Islet precursor cell (in vitro differentiated cells): ENCODE results near the gene PRPSAP1.

Experiments
- DNase-seq: peaks from one replicate; pipeline ENCODE4 v3.0.0-alpha.2; 2018

The PRPSAP1 gene

DNA sequence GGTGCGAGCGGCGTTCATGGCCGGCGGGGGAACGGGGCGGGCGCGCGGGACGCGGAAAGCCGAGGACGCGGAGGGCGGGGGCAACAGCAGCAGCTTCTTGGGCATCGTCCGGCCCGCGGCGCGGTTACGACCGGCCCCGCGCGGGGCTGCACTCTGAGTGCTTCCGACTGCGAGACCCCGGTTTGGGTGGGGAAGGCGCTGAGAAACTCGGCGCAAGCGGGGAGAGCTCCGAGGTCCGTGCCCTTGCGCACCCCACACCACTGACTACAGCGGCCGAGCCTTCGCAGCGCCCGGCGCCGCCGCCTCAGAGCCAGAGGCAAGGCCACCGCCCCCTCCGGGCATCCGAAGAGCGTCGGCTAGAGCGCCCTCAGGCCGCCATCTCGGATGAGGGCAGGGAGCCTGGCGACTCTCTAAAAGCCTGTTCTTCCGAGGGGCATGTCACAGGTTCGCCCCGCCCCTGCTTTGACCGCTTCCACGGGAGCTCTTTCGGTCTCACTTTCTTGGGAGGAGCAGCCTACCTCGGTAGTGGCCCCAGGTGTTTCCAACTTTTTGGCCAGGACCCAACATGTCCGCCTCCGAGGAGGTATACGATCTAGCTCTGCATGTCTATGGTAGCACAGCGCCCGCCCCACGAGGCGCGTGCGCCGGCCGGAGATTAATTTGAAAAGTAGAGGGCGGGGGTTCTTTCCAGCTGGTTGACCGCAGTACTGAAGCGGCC, at the start of gene PRPSAP1:
Gene PRPSAP1 (minus strand): TSS at position 318 of the 718 bp plus-strand sequence. CDS start 213 bp downstream, at position 105.
- peak; percentile 96 for DNase-seq

- DNase-seq = peak; percentile 50
Measured at GRCh38 chr17:76402711-76403110, 49.0 kb upstream of the PRPSAP1 start.

- no peak for DNase-seq
Measured at GRCh38 chr17:76399175-76400172, 45.8 kb upstream of the PRPSAP1 start.

- no peak for DNase-seq
Measured at GRCh38 chr17:76398523-76399174, 44.9 kb upstream of the PRPSAP1 start.

GRCh38 chr17:76397687-76398522, 44.2 kb upstream of the PRPSAP1 start:
- DNase-seq = peak; percentile 97

GRCh38 chr17:76397184-76397583, 43.5 kb upstream of the PRPSAP1 start:
- DNase-seq = no peak

DNA sequence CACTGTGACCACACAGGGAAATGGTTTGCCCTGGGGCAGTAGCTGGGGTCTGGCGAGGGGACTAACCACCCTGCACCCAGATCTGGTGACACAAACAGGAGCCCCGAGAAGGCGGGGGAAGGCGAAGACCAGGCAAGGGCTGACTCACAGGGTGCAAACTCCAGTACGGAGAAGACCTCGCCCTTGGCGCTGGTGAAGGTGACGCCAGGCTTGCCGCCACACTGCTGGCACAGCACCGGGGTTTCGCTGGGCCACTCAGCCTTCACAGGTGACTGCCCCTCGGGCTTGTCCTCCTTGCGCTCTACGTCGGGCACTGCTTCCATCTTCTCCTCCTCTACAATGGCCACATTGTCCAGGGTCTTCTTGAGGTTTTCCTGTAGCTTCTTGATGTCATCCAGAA, 42.3 kb upstream of the PRPSAP1 start:
- DNase-seq = no peak

- peak; percentile 86 for DNase-seq
Measured at GRCh38 chr17:76394166-76394565, 40.5 kb upstream of the PRPSAP1 start.

GRCh38 chr17:76391200-76391715, 37.5 kb upstream of the PRPSAP1 start:
- DNase-seq = no peak

GRCh38 chr17:76390003-76390421, 36.3 kb upstream of the PRPSAP1 start:
- peak; percentile 81 for DNase-seq

DNA sequence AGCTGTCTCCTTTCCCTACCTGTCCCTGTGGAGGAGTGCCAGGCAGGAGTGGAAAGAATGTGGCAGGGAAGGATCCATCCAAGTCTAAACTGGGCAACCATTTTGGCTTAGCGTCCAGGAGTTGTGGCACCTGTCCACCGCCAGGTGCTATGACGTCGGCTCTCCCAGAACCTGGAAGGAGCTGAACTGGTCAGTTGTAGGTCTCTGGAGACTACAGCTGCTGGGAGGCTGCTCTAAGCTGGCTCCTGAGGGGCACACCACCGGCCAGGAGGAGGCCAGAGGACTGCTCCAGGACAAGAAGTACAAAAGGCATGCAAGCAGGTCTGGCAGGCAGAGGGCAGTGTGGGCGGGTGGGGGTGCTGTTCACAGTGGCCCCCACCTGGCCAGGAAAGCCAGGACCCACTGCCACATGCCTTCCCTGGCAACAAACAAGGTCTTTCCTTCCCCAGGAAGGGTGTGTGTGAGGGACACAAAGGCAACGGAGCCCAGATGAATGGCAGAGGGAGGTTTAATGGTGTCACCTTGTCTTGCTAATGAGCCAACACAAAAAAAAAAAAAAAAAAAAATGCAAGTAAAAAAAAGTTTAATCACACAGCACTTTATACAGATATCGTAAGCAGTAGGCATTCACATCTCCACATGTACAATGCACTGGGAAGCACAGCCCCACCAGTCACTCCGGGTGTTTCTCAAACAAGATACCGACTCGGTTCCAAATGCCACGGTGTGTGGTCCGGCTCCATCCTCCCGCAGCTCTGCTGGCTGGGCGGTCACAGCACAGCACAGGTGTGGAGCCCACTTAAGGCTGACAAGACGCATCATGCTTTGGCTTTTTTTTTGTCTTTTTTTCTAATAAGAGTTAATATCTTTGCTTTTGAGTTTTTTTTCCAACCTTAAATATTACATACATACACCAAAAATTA, 35.5 kb upstream of the PRPSAP1 start:
- no peak for DNase-seq

GRCh38 chr17:76386966-76387765, 33.5 kb upstream of the PRPSAP1 start:
- no peak for DNase-seq

GRCh38 chr17:76385892-76386786, 32.4 kb upstream of the PRPSAP1 start:
- peak; percentile 93 for DNase-seq

GRCh38 chr17:76384987-76385891, 31.5 kb upstream of the PRPSAP1 start:
- DNase-seq = peak; percentile 81

DNA sequence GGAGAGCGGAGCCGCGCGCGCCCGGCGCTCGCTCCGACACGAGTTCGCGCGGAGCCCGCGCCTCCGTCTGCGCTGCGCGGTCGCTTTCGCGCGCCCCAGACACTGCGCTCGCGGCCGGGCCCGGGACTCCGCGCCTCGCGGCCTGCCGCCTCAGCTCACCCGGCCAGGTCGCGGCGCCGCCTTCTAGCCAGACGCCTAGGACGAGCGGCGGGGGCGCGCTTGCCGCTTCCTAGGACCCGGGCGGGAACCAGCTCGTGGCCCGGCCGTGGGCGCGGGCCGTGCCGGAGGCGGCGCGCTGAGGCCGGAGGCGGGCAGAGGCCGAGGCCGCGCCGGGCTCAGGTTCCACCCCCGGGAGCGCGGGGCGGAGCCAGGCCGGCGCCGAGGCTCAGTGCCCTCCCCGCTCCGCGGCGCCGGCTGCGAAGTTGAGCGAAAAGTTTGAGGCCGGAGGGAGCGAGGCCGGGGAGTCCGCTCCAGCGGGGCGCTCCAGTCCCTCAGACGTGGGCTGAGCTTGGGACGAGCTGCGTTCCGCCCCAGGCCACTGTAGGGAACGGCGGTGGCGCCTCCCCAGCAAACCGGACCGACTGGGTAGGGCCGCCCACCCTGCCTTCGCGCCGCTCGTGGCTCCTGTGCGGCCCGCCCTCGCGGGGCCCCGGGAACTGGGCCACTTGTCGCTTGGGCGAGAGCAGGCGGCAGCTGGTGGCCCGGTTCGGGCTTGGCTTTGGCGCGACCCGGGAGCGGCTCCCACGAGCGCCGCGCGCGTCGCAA, 30.7 kb upstream of the PRPSAP1 start, which contains the start of gene SPHK1:
Gene SPHK1 (plus strand): TSS at position 388 of the 765 bp plus-strand sequence. CDS start 1,036 bp downstream, outside the sequence.
- peak; percentile 93 for DNase-seq

DNA sequence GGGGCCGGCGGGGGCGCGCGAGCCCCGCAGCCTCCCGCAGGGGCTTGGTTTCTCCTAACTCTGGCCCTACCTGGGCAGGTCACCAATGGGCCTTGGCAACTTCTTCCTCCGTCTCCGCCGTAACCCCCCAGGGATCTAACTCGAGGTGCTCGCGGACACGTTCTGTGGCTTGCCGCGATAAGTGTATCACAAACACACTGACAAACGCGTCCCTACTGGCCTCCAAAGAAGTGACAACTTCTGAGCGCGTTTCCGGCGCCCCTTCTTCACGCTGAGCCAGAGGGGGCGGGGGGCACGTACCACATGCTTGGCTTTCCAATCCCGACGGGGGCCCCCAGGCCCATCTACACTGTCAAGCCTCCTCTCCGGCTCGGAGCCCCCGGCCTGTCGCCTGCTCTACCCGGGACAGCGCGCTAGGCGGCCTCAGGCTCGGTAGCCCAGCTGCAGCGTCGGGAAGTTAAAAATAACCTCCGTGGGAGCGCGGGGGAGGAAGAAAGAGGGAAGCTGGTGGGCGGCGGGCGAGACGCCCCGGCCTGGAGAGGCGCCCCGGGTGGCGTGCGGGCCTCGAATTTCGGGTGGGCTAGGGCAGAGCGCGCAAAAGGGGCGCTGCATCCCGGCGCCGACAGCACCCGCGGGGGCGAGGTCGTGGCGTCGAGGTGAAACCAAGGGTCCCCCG, 30.0 kb upstream of the PRPSAP1 start:
- peak; percentile 86 for DNase-seq
